ENCODE measurements around the gene SYTL5. TPM values are rescaled to one million over a fixed set of nuclear protein-coding genes. Genes with fewer than 3 reads are reported as not detected.

SYTL5 gene
- 0.87 and 1.7 TPM in 2 replicates for total RNA-seq (ENCODE audit: low replicate concordance)

- H3K4me3 ChIP-seq = no peak within 1 kb of the TSS
- no peaks in the 10 kb centered on the region for H3K36me3 Mint-ChIP-seq
- no peaks in the 10 kb centered on the region for H3K27me3 ChIP-seq
- H3K27ac ChIP-seq = no peak within 1 kb of the TSS
- no peak for DNase-seq (ENCODE audit: low spot score)
- no peaks in the 10 kb centered on the region for H3K27me3 Mint-ChIP-seq (ENCODE audit: insufficient read depth, low read depth)
- H3K9me3 ChIP-seq (ENCODE audit: low read depth) = peaks cover 4% of the 10 kb centered on the region
- H3F3A ChIP-seq (ENCODE audit: low read depth) = no peaks in the 10 kb centered on the region
- no peak within 1 kb of the TSS for H3K27ac Mint-ChIP-seq
- no peaks in the 10 kb centered on the region for H3K79me2 ChIP-seq (ENCODE audit: low read depth)
- H3K9me3 Mint-ChIP-seq = peaks cover 6% of the 10 kb centered on the region
- no peak within 1 kb of the TSS for H3K4me3 Mint-ChIP-seq
- no peak within 1 kb of the TSS for H2AFZ ChIP-seq (replicated peaks)
- H3K4me2 ChIP-seq = no peak within 1 kb of the TSS
- no peaks in the 10 kb centered on the region for H3K4me1 ChIP-seq
- no peaks in the 10 kb centered on the region for H3K4me1 Mint-ChIP-seq
- no peaks in the 10 kb centered on the region for H4K20me1 ChIP-seq (ENCODE audit: low read depth)
- no peaks in the 10 kb centered on the region for H3K36me3 ChIP-seq
- TF ChIP-seq EZH2phosphoT487 (IDR thresholded peaks at IDR 0.05) = no peak
- no peak for TF ChIP-seq EZH2 (IDR thresholded peaks at IDR 0.05)
- no peak for TF ChIP-seq CTCF (IDR thresholded peaks at IDR 0.05)
- H3K9ac ChIP-seq = no peak within 1 kb of the TSS
Observed at GRCh38 chrX:38006291-38006690, at the start of gene SYTL5. SYTL5 (plus strand) TSS chrX:38006553; CDS start chrX:38033890, 27,337 bp downstream.

GRCh38 chrX:37958525-37959211 is 47.7 kb upstream of the SYTL5 start:
- Mint-ChIP-seq H3K36me3 (no peaks in the 10 kb centered on the region), H3K27ac (no peak overlapping the region)
- TF ChIP-seq EZH2phosphoT487 (IDR thresholded peaks at IDR 0.05) (no peak), CTCF (IDR thresholded peaks at IDR 0.05) (no peak), EZH2 (IDR thresholded peaks at IDR 0.05) (no peak)

GRCh38 chrX:37959212-37960021 is 46.9 kb upstream of the SYTL5 start:
- H3F3A ChIP-seq (ENCODE audit: low read depth) = no peaks in the 10 kb centered on the region
- H3K27me3 ChIP-seq = no peaks in the 10 kb centered on the region
- Mint-ChIP-seq H3K4me1 (peaks cover 9% of the 10 kb centered on the region), H3K27ac (no peak overlapping the region), H3K4me3 (no peak overlapping the region), H3K36me3 (no peaks in the 10 kb centered on the region), H3K9me3 (peaks cover 5% of the 10 kb centered on the region), H3K27me3 (ENCODE audit: insufficient read depth, low read depth) (no peaks in the 10 kb centered on the region)
- TF ChIP-seq EZH2 (IDR thresholded peaks at IDR 0.05) = no peak
- TF ChIP-seq EZH2phosphoT487 (IDR thresholded peaks at IDR 0.05) = no peak
- no peak for TF ChIP-seq CTCF (IDR thresholded peaks at IDR 0.05)
- no peaks in the 10 kb centered on the region for H3K36me3 ChIP-seq
- H3K9me3 ChIP-seq (ENCODE audit: low read depth) = no peaks in the 10 kb centered on the region
- H3K4me2 ChIP-seq = no peak overlapping the region
- H3K4me1 ChIP-seq = no peaks in the 10 kb centered on the region
- H3K27ac ChIP-seq = no peak overlapping the region
- no peak overlapping the region for H2AFZ ChIP-seq (replicated peaks)
- DNase-seq (ENCODE audit: low spot score) = no peak
- no peaks in the 10 kb centered on the region for H4K20me1 ChIP-seq (ENCODE audit: low read depth)
- H3K9ac ChIP-seq = no peak overlapping the region
- H3K79me2 ChIP-seq (ENCODE audit: low read depth) = no peaks in the 10 kb centered on the region
- no peak overlapping the region for H3K4me3 ChIP-seq

More at GRCh38 chrX:37958525-37959211, 47.7 kb upstream of the SYTL5 start:
- Histone ChIP-seq H3K4me3 (no peak overlapping the region), H3K9me3 (ENCODE audit: low read depth) (no peaks in the 10 kb centered on the region), H4K20me1 (ENCODE audit: low read depth) (no peaks in the 10 kb centered on the region), H3K4me2 (no peak overlapping the region), H3K36me3 (no peaks in the 10 kb centered on the region), H3K9ac (no peak overlapping the region), H3K4me1 (no peaks in the 10 kb centered on the region), H3K79me2 (ENCODE audit: low read depth) (no peaks in the 10 kb centered on the region), H3K27me3 (no peaks in the 10 kb centered on the region), H3K27ac (no peak overlapping the region), H3F3A (ENCODE audit: low read depth) (no peaks in the 10 kb centered on the region), H2AFZ (replicated peaks) (no peak overlapping the region)
- H3K4me1 Mint-ChIP-seq = peaks cover 9% of the 10 kb centered on the region
- peaks cover 5% of the 10 kb centered on the region for H3K9me3 Mint-ChIP-seq
- H3K4me3 Mint-ChIP-seq = no peak overlapping the region
- DNase-seq (ENCODE audit: low spot score) = no peak
- no peaks in the 10 kb centered on the region for H3K27me3 Mint-ChIP-seq (ENCODE audit: insufficient read depth, low read depth)

Data from neural progenitor cell (in vitro differentiated cells).